ENCODE results near the gene USP3. TPM values are rescaled to one million over a fixed set of nuclear protein-coding genes. Genes with fewer than 3 reads are reported as not detected.
A peak's percentile ranks its signal among the peaks of the same experiment; 100 is the strongest.

Gene USP3
- total and polyA plus RNA-seq, 2 of the 13 experiments (the other 11 are each of a cell fraction or from before 2014, with no cell fraction given): 14.3 to 61.2 TPM

DNA sequence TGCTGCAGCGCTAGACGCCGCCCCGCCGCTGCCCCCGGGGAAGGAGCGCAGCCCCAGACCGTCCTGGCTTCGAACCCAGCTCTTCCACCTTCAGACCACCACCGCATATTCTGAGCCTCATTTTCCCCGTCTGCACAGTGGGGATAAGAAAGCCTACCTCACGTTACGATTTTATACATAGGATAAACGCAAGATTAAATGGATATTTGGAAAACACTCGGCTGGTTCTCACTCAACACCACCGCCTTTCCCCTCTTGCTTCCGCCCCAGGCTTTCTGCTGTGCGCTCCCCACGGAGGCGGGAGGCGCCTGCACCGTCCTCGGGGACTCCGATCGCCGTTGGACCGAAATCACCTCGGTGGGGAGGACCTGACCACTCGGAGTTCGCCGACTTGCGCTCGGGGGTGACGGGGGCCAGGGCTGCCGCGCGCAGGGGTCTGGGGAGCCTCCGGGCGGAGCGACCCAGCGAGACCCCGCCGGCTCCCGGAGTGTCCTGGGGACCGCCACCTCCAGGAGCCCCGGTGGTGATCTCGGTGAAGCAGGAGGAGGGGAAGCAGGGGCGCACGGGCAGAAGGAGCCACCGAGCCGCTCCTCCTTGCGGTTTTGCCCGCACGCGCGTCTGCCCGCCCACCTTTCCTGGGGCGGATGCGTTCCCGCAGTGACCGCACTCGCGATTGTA, 96.8 kb downstream of the USP3 start (continued):
- TF ChIP-seq, protein P1, sequence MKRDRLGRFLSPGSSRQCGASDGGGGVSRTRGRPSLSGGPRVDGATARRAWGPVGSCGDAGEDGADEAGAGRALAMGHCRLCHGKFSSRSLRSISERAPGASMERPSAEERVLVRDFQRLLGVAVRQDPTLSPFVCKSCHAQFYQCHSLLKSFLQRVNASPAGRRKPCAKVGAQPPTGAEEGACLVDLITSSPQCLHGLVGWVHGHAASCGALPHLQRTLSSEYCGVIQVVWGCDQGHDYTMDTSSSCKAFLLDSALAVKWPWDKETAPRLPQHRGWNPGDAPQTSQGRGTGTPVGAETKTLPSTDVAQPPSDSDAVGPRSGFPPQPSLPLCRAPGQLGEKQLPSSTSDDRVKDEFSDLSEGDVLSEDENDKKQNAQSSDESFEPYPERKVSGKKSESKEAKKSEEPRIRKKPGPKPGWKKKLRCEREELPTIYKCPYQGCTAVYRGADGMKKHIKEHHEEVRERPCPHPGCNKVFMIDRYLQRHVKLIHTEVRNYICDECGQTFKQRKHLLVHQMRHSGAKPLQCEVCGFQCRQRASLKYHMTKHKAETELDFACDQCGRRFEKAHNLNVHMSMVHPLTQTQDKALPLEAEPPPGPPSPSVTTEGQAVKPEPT (CRISPR knock-in tag; IDR thresholded peaks at IDR 0.05; ENCODE audit: low read depth): 0 out of 2 replicates have a peak, but pooled peaks have one; percentile 8
- TF ChIP-seq, protein P2, sequence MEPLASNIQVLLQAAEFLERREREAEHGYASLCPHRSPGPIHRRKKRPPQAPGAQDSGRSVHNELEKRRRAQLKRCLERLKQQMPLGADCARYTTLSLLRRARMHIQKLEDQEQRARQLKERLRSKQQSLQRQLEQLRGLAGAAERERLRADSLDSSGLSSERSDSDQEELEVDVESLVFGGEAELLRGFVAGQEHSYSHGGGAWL (CRISPR knock-in tag; IDR thresholded peaks at IDR 0.05): peak; percentile 48
- TF ChIP-seq, protein P3, sequence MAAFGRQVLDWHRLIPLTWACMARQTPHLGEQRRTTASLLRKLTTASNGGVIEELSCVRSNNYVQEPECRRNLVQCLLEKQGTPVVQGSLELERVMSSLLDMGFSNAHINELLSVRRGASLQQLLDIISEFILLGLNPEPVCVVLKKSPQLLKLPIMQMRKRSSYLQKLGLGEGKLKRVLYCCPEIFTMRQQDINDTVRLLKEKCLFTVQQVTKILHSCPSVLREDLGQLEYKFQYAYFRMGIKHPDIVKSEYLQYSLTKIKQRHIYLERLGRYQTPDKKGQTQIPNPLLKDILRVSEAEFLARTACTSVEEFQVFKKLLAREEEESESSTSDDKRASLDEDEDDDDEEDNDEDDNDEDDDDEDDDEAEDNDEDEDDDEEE (CRISPR knock-in tag; IDR thresholded peaks at IDR 0.05): peak; percentile 56
- TF ChIP-seq NFATC3 (CRISPR knock-in tag; IDR thresholded peaks at IDR 0.05): no peak
- peak; percentile 55; the same call in 1 of the 2 replicates for TF ChIP-seq RXRA (CRISPR knock-in tag; IDR thresholded peaks at IDR 0.05)
- TF ChIP-seq, protein P4, sequence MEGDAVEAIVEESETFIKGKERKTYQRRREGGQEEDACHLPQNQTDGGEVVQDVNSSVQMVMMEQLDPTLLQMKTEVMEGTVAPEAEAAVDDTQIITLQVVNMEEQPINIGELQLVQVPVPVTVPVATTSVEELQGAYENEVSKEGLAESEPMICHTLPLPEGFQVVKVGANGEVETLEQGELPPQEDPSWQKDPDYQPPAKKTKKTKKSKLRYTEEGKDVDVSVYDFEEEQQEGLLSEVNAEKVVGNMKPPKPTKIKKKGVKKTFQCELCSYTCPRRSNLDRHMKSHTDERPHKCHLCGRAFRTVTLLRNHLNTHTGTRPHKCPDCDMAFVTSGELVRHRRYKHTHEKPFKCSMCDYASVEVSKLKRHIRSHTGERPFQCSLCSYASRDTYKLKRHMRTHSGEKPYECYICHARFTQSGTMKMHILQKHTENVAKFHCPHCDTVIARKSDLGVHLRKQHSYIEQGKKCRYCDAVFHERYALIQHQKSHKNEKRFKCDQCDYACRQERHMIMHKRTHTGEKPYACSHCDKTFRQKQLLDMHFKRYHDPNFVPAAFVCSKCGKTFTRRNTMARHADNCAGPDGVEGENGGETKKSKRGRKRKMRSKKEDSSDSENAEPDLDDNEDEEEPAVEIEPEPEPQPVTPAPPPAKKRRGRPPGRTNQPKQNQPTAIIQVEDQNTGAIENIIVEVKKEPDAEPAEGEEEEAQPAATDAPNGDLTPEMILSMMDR (CRISPR knock-in tag; IDR thresholded peaks at IDR 0.05): peak; percentile 20; the same call in 1 of the 2 replicates
- no peak; the same call in 1 of the 2 replicates for TF ChIP-seq RAD21 (CRISPR knock-in tag; IDR thresholded peaks at IDR 0.05)
- TF ChIP-seq, protein P5, sequence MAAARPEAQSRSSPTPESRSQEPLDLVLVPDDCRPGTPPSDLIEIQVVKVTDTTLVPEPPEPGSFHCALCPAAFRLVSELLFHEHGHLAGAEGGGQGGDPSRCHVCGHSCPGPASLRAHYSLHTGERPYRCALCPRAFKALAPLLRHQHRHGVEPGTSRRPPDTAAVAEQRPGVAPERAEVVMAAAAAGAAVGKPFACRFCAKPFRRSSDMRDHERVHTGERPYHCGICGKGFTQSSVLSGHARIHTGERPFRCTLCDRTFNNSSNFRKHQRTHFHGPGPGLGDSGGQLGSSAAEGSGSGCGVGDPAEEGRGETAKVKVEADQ (CRISPR knock-in tag; IDR thresholded peaks at IDR 0.05; ENCODE audit: borderline replicate concordance): 0 out of 2 replicates have a peak, but pooled peaks have one; percentile 4
- no peak for TF ChIP-seq ZNF678 (CRISPR knock-in tag; IDR thresholded peaks at IDR 0.05)
- TF ChIP-seq, protein P6, sequence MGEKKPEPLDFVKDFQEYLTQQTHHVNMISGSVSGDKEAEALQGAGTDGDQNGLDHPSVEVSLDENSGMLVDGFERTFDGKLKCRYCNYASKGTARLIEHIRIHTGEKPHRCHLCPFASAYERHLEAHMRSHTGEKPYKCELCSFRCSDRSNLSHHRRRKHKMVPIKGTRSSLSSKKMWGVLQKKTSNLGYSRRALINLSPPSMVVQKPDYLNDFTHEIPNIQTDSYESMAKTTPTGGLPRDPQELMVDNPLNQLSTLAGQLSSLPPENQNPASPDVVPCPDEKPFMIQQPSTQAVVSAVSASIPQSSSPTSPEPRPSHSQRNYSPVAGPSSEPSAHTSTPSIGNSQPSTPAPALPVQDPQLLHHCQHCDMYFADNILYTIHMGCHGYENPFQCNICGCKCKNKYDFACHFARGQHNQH (CRISPR knock-in tag; IDR thresholded peaks at IDR 0.05): 0 out of 2 replicates have a peak, but pooled peaks have one; percentile 16
- TF ChIP-seq, protein P7, sequence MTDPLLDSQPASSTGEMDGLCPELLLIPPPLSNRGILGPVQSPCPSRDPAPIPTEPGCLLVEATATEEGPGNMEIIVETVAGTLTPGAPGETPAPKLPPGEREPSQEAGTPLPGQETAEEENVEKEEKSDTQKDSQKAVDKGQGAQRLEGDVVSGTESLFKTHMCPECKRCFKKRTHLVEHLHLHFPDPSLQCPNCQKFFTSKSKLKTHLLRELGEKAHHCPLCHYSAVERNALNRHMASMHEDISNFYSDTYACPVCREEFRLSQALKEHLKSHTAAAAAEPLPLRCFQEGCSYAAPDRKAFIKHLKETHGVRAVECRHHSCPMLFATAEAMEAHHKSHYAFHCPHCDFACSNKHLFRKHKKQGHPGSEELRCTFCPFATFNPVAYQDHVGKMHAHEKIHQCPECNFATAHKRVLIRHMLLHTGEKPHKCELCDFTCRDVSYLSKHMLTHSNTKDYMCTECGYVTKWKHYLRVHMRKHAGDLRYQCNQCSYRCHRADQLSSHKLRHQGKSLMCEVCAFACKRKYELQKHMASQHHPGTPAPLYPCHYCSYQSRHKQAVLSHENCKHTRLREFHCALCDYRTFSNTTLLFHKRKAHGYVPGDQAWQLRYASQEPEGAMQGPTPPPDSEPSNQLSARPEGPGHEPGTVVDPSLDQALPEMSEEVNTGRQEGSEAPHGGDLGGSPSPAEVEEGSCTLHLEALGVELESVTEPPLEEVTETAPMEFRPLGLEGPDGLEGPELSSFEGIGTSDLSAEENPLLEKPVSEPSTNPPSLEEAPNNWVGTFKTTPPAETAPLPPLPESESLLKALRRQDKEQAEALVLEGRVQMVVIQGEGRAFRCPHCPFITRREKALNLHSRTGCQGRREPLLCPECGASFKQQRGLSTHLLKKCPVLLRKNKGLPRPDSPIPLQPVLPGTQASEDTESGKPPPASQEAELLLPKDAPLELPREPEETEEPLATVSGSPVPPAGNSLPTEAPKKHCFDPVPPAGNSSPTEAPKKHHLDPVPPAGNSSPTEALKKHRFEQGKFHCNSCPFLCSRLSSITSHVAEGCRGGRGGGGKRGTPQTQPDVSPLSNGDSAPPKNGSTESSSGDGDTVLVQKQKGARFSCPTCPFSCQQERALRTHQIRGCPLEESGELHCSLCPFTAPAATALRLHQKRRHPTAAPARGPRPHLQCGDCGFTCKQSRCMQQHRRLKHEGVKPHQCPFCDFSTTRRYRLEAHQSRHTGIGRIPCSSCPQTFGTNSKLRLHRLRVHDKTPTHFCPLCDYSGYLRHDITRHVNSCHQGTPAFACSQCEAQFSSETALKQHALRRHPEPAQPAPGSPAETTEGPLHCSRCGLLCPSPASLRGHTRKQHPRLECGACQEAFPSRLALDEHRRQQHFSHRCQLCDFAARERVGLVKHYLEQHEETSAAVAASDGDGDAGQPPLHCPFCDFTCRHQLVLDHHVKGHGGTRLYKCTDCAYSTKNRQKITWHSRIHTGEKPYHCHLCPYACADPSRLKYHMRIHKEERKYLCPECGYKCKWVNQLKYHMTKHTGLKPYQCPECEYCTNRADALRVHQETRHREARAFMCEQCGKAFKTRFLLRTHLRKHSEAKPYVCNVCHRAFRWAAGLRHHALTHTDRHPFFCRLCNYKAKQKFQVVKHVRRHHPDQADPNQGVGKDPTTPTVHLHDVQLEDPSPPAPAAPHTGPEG (CRISPR knock-in tag; IDR thresholded peaks at IDR 0.05): no peak
- TF ChIP-seq SPEN (CRISPR knock-in tag; IDR thresholded peaks at IDR 0.05; ENCODE audit: low read depth): peak; percentile 8; the same call in 1 of the 2 replicates
- TF ChIP-seq KAT7 (CRISPR knock-in tag; IDR thresholded peaks at IDR 0.05; ENCODE audit: borderline replicate concordance): peak; percentile 46; the same call in 1 of the 2 replicates
- TF ChIP-seq AGO2 (optimal IDR thresholded peaks at IDR 0.05; ENCODE audit: low read depth, low read length): peak; percentile 88
- TF ChIP-seq FOSL1 (CRISPR knock-in tag; IDR thresholded peaks at IDR 0.05; ENCODE audit: borderline replicate concordance): no peak

All from HepG2 (cell line).